Type B pancreatic cell (in vitro differentiated cells): ENCODE measurements around the gene RGR. TPM values are rescaled to one million over a fixed set of nuclear protein-coding genes. Genes with fewer than 3 reads are reported as not detected.
"Not testable (repeated sequence)": the region's sequence is repeated elsewhere in the genome, so short reads cannot be mapped to it uniquely, and the experiment has no call there.

Experiments used
- DNase-seq: peaks from one replicate; pipeline ENCODE4 v3.0.0; 2021; ENCODE audit warnings: mixed read lengths; ENCODE audit not compliant: unreplicated experiment; ENCODE audit errors: extremely low spot score
- H3K27ac Mint-ChIP-seq: 2 replicates; pipeline ENCODE4 v1.8.0; 2021; ENCODE audit warnings: mild to moderate bottlenecking, mixed read lengths
- H3K27me3 Mint-ChIP-seq: 2 replicates; pipeline ENCODE4 v1.8.0; 2021; ENCODE audit warnings: mixed read lengths
- H3K36me3 Mint-ChIP-seq: 2 replicates; pipeline ENCODE4 v1.8.0; 2021; ENCODE audit warnings: mixed read lengths
- H3K4me1 Mint-ChIP-seq: one replicate; pipeline ENCODE4 v1.8.0; 2021; ENCODE audit warnings: mixed read lengths; ENCODE audit not compliant: unreplicated experiment
- H3K4me3 Mint-ChIP-seq: 2 replicates; pipeline ENCODE4 v1.8.0; 2021; ENCODE audit warnings: mild to moderate bottlenecking, mixed read lengths
- H3K9me3 Mint-ChIP-seq: 2 replicates; pipeline ENCODE4 v1.8.0; 2021; ENCODE audit warnings: mixed read lengths
- total RNA-seq: library from RNA; stranded (reverse); gene quantifications from 2 replicates; pipeline ENCODE4 v1.2.1, GENCODE V29; 2021; ENCODE audit warnings: low replicate concordance
- TF ChIP-seq, protein P1 (sequence below): fragments of 200-600 bp; sonication (generic); conservative IDR thresholded peaks from 2 replicates; pipeline ENCODE4 v1.5.0; 2021; ENCODE audit warnings: antibody characterized with exemption, mild to moderate bottlenecking

The RGR gene
- total RNA-seq, 1 donor from 2014 or later = not detected

DNA sequence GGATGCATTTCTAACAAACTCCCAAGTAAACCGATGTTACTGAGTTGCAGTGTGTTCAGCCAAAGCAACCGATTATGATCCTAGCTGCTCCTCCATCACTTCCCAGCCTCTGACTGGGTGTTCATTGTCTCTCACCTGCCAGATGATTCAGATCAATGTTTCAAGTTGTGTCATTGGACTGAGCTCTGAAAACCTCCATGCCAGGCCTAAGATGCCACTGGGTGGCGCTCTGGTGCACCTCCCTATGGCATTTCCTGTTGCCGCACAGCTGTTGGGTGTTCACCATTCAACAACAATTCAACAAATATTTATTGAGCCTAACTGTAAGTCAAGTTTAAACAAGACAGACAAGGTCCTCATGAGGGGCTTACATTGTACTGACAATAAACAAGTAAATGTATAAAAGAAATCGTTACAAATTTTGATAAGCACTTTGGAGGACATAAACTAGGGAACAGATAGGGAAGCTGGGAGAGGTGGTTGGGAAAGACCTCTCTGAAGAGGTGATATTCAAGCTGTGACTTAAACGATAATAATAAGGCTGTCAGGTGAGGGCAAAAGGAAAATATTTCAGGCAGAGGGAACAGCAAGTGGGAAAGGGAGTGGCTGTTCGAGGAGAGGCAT, 22.8 kb downstream of the RGR start:
- TF ChIP-seq, protein P1, sequence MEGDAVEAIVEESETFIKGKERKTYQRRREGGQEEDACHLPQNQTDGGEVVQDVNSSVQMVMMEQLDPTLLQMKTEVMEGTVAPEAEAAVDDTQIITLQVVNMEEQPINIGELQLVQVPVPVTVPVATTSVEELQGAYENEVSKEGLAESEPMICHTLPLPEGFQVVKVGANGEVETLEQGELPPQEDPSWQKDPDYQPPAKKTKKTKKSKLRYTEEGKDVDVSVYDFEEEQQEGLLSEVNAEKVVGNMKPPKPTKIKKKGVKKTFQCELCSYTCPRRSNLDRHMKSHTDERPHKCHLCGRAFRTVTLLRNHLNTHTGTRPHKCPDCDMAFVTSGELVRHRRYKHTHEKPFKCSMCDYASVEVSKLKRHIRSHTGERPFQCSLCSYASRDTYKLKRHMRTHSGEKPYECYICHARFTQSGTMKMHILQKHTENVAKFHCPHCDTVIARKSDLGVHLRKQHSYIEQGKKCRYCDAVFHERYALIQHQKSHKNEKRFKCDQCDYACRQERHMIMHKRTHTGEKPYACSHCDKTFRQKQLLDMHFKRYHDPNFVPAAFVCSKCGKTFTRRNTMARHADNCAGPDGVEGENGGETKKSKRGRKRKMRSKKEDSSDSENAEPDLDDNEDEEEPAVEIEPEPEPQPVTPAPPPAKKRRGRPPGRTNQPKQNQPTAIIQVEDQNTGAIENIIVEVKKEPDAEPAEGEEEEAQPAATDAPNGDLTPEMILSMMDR = peak; percentile 68
- no peak for DNase-seq

DNA sequence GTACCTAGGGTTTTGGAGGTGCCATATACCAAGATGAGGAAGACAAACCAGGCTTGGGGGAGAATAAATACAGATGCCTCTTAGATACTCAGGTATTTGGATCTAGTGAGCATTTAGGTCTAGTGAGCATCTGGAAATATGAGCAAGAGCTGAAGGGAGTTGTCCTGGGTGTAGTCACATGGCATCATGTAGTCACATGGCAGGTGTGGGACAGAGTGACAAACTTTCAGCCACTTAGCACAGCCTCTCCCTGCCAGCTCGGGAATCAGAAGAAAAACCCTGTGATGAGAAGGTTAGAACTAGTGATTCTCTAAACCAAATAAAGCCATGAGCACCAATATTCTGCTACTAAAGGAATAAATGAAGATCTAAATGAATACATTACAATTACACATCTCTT, 24.3 kb downstream of the RGR start:
- Mint-ChIP-seq H3K36me3 (no peaks in the 10 kb centered on the region), H3K27ac (no peak overlapping the region)
- TF ChIP-seq, protein P1 = no peak

More for the DNA sequence above, 22.8 kb downstream of the RGR start:
- H3K4me3 Mint-ChIP-seq = no peak overlapping the region
- H3K36me3 Mint-ChIP-seq = no peaks in the 10 kb centered on the region
- no peaks in the 10 kb centered on the region for H3K9me3 Mint-ChIP-seq
- H3K4me1 Mint-ChIP-seq = peaks cover 4% of the 10 kb centered on the region
- peaks cover 36% of the 10 kb centered on the region for H3K27me3 Mint-ChIP-seq
- H3K27ac Mint-ChIP-seq = no peak overlapping the region

DNA sequence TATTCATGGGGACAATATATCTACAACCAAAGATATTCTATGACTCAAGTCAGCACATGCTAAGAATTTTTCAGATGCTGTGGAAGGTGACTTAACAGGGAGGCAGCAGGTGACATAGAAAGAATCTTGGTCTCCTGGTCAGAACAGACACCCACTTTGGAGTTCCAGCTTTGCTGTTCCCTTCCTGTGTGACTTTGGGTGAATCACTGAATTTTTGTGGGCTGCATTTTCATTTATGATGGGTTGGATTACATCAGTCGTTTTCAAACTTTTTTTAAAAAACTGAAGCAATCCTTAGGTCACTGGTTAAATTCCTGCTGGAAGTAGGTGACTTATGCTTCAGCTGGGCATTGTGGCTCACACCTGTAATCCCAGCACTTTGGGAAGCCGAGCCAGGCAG, 24.9 kb downstream of the RGR start:
- no peak for DNase-seq
- TF ChIP-seq, protein P1 = no peak
- no peak overlapping the region for H3K27ac Mint-ChIP-seq

More for the DNA sequence above, 24.3 kb downstream of the RGR start:
- no peak for DNase-seq
- no peak overlapping the region for H3K4me3 Mint-ChIP-seq
- H3K4me1 Mint-ChIP-seq = peaks cover 4% of the 10 kb centered on the region
- H3K27me3 Mint-ChIP-seq = peaks cover 24% of the 10 kb centered on the region
- H3K9me3 Mint-ChIP-seq = no peaks in the 10 kb centered on the region

DNA sequence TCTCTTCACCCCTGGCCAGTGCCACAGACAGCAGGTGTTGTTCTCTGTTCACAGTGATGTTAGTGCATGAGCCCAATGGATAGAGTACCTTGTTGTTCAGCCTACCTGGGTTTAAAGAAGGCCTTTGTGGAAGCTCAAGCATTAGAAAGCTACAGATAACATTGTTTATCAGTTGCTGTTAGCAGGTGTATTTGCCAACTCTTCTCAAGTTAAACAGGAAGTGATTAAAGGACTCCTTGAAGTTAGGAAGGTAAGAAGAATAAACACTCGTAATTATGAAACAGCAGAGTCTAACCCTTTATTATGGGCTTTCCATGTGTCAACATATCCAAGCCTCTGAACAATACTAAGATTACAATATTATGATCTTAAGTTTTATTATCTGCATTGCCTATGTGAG, 25.9 kb downstream of the RGR start:
- no peaks in the 10 kb centered on the region for H3K36me3 Mint-ChIP-seq
- DNase-seq = no peak
- no peak overlapping the region for H3K4me3 Mint-ChIP-seq
- no peaks in the 10 kb centered on the region for H3K4me1 Mint-ChIP-seq
- H3K27me3 Mint-ChIP-seq = peaks cover 14% of the 10 kb centered on the region
- TF ChIP-seq, protein P1 = no peak
- H3K27ac Mint-ChIP-seq = no peak overlapping the region
- no peaks in the 10 kb centered on the region for H3K9me3 Mint-ChIP-seq

More for the DNA sequence above, 24.9 kb downstream of the RGR start:
- Mint-ChIP-seq H3K36me3 (no peaks in the 10 kb centered on the region), H3K4me3 (no peak overlapping the region), H3K27me3 (peaks cover 19% of the 10 kb centered on the region), H3K4me1 (no peaks in the 10 kb centered on the region), H3K9me3 (no peaks in the 10 kb centered on the region)

DNA sequence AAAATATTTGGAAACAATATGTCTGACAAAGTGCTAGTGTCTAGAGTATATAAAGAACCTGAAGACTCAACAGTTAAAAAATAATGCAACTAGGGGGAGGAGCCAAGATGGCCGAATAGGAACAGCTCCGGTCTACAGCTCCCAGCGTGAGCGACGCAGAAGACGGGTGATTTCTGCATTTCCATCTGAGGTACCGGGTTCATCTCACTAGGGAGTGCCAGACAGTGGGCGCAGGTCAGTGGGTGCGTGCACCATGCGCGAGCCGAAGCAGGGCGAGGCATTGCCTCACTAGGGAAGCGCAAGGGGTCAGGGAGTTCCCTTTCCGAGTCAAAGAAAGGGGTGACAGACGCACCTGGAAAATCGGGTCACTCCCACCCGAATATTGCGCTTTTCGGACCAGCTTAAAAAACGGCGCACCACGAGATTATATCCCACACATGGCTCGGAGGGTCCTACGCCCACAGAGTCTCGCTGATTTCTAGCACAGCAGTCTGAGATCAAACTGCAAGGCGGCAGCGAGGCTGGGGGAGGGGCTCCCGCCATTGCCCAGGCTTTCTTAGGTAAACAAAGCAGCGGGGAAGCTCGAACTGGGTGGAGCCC, 35.1 kb downstream of the RGR start:
- DNase-seq, H3K27ac Mint-ChIP-seq, H3K9me3 Mint-ChIP-seq, H3K4me1 Mint-ChIP-seq, H3K36me3 Mint-ChIP-seq: not testable (repeated sequence)
- Mint-ChIP-seq H3K27me3 (peaks cover 11% of the 10 kb centered on the region), H3K4me3 (peak overlapping the region; percentile 85)

DNA sequence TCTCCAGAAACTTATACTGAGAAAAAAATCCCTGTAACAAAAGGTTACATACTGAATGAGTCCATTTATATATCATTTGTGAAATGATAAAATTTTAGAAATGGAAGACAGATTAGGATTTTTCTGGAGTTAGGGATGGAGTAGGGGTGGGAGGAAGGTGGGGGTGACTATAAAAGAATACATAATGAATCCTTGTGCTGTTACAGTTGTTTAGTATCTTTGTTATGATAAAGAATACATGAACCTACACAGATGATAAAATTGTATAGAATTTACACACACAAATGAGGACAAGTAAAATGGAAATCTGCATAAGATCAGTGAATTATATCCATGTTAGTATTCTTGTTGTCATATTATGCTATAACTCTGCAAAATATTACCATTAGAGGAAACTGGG, 41.8 kb downstream of the RGR start:
- Mint-ChIP-seq H3K9me3 (peaks cover 5% of the 10 kb centered on the region), H3K36me3 (no peaks in the 10 kb centered on the region), H3K4me1 (no peaks in the 10 kb centered on the region), H3K27ac (no peak overlapping the region), H3K27me3 (peaks cover 16% of the 10 kb centered on the region), H3K4me3 (no peak overlapping the region)
- TF ChIP-seq, protein P1 = no peak
- DNase-seq = no peak
